Measurements from ENCODE around the gene TBL1XR1.

DNA sequence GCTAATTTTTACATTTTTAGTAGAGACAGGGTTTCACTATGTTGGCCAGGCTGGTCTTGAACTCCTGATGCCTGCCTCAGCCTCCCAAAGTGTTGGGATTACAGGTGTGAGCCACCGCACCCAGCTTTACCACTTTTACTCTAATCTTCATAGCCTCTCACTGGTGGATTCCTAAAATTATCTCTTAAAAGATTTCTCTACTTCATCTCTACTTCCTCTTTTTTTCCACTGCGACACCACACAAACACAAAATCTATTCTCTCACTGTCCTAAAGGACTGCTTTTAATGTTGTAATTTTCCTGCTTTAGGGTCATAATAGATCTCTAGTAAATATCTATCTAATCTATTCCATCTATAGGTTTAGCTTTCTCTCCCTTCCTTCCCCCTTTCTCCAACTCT, 34.0 kb upstream of the TBL1XR1 start:
- TF ChIP-seq, protein P1, sequence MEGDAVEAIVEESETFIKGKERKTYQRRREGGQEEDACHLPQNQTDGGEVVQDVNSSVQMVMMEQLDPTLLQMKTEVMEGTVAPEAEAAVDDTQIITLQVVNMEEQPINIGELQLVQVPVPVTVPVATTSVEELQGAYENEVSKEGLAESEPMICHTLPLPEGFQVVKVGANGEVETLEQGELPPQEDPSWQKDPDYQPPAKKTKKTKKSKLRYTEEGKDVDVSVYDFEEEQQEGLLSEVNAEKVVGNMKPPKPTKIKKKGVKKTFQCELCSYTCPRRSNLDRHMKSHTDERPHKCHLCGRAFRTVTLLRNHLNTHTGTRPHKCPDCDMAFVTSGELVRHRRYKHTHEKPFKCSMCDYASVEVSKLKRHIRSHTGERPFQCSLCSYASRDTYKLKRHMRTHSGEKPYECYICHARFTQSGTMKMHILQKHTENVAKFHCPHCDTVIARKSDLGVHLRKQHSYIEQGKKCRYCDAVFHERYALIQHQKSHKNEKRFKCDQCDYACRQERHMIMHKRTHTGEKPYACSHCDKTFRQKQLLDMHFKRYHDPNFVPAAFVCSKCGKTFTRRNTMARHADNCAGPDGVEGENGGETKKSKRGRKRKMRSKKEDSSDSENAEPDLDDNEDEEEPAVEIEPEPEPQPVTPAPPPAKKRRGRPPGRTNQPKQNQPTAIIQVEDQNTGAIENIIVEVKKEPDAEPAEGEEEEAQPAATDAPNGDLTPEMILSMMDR (IDR thresholded peaks at IDR 0.05): no peak
- TF ChIP-seq POLR2A (IDR thresholded peaks at IDR 0.05): no peak
